Body of pancreas (tissue), 4 donors: ENCODE measurements around the gene SMAD4.
"Not testable (repeated sequence)": the region's sequence is repeated elsewhere in the genome, so short reads cannot be mapped to it uniquely, and the experiment has no call there.

Experiments
- CTCF ChIP-seq, 7 experiments: fragments of 450-650 bp in 4 of 7; fragments of 200-600 bp in 3 of 7; sonication (generic) in 3 of 7; IDR thresholded peaks; one replicate each; pipeline ENCODE4 v1.5.1; 2016 to 2019; ENCODE audit warnings: antibody characterized with exemption in 7 of 7
- POLR2A ChIP-seq, 3 donors: fragments of 450-650 bp; IDR thresholded peaks; one replicate each; pipeline ENCODE4 v1.6.1; 2016; ENCODE audit warnings: antibody characterized with exemption in 3 of 3, mild to moderate bottlenecking in 2 of 3

GRCh38 chr18:51092967-51093366, 63.0 kb downstream of the SMAD4 start:
- not testable (repeated sequence) for TF ChIP-seq POLR2A, CTCF (IDR thresholded peaks at IDR 0.05)
